Measurements from ENCODE around the gene IFT80. TPM values are rescaled to one million over a fixed set of nuclear protein-coding genes. Genes with fewer than 3 reads are reported as not detected.
"Not testable (repeated sequence)": the region's sequence is repeated elsewhere in the genome, so short reads cannot be mapped to it uniquely, and the experiment has no call there.

Gene IFT80
- total RNA-seq, 6 experiments from 2014 or later: 6.7 to 13.7 (median 8.5) TPM

DNA sequence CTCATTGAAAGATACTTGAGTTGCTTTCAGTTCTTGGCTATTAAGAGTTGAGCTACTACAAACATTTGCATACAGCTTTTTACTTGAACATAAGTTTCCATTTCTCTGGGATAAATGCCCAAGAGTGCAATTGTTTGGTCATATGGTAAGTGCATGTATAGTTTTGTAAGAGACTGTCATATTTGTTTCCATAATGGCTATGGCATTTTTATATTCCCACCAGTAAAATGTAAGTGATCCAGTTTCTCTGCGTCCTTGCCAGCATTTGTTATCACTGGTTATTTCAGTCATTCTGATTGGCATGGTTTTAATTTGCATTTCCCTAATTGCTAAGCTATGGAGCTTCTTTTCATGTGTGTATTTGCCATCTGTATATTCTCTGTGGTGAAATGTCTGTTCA is 151.3 kb downstream of the IFT80 start:
- Histone ChIP-seq H3K4me1 (no peaks in the 10 kb centered on the region), H3K27ac (no peak overlapping the region), H3K27me3 (no peaks in the 10 kb centered on the region), H3K9me3 (no peaks in the 10 kb centered on the region), H3K36me3 (no peaks in the 10 kb centered on the region), H3K4me3 (no peak overlapping the region)
- 75% methylated on average over 1 of the region's 1 CpG for WGBS (ENCODE audit: insufficient coverage, low coverage, low lambda C conversion rate, missing lambda C conversion rate)
- no peak for DNase-seq
- intact Hi-C loops (cut with DNase I): no loop called here
- ATAC-seq: no peak
- TF ChIP-seq, protein P1, sequence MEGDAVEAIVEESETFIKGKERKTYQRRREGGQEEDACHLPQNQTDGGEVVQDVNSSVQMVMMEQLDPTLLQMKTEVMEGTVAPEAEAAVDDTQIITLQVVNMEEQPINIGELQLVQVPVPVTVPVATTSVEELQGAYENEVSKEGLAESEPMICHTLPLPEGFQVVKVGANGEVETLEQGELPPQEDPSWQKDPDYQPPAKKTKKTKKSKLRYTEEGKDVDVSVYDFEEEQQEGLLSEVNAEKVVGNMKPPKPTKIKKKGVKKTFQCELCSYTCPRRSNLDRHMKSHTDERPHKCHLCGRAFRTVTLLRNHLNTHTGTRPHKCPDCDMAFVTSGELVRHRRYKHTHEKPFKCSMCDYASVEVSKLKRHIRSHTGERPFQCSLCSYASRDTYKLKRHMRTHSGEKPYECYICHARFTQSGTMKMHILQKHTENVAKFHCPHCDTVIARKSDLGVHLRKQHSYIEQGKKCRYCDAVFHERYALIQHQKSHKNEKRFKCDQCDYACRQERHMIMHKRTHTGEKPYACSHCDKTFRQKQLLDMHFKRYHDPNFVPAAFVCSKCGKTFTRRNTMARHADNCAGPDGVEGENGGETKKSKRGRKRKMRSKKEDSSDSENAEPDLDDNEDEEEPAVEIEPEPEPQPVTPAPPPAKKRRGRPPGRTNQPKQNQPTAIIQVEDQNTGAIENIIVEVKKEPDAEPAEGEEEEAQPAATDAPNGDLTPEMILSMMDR (IDR thresholded peaks at IDR 0.05): no peak
- TF ChIP-seq POLR2A (IDR thresholded peaks at IDR 0.05): no peak

GRCh38 chr3:160245261-160245800 is 153.7 kb downstream of the IFT80 start:
- H3K4me3 ChIP-seq: no peak overlapping the region
- TF ChIP-seq, protein P1 (IDR thresholded peaks at IDR 0.05): no peak
- no peak for TF ChIP-seq POLR2A (IDR thresholded peaks at IDR 0.05)
- no peaks in the 10 kb centered on the region for H3K9me3 ChIP-seq
- no peaks in the 10 kb centered on the region for H3K27me3 ChIP-seq
- WGBS (ENCODE audit: insufficient coverage, low coverage, low lambda C conversion rate, missing lambda C conversion rate): 92% methylated on average over 9 of the region's 9 CpGs
- DNase-seq (no peak), ATAC-seq (no peak)
- intact Hi-C loops (cut with DNase I): no loop called here
- H3K36me3 ChIP-seq: no peaks in the 10 kb centered on the region
- no peaks in the 10 kb centered on the region for H3K4me1 ChIP-seq
- no peak overlapping the region for H3K27ac ChIP-seq

- ATAC-seq; H3K4me3 ChIP-seq; H3K4me1 ChIP-seq; DNase-seq; intact Hi-C loops (cut with DNase I); H3K9me3 ChIP-seq; H3K36me3 ChIP-seq; H3K27me3 ChIP-seq; H3K27ac ChIP-seq: not testable (repeated sequence)
- whole genome bisulfite sequencing (ENCODE audit: insufficient coverage, low coverage, low lambda C conversion rate, missing lambda C conversion rate): 85% methylated on average over 6 of the region's 6 CpGs
Measured at GRCh38 chr3:160240719-160241118, 158.3 kb downstream of the IFT80 start.

- no peak overlapping the region for H3K27ac ChIP-seq
- ATAC-seq (no peak), DNase-seq (no peak)
- H3K4me3 ChIP-seq: no peak overlapping the region
- no peaks in the 10 kb centered on the region for H3K36me3 ChIP-seq
- WGBS (ENCODE audit: insufficient coverage, low coverage, low lambda C conversion rate, missing lambda C conversion rate): 36% methylated on average over 3 of the region's 3 CpGs
- H3K27me3 ChIP-seq: peaks cover 0 to 5% of the 10 kb centered on the region in 2 donors
- TF ChIP-seq, protein P1 (IDR thresholded peaks at IDR 0.05): no peak
- intact Hi-C loops (cut with DNase I): no loop called here
- no peaks in the 10 kb centered on the region for H3K4me1 ChIP-seq
- no peaks in the 10 kb centered on the region for H3K9me3 ChIP-seq
Measured at GRCh38 chr3:160232014-160232413, 167.0 kb downstream of the IFT80 start.

- Histone ChIP-seq H3K36me3 (no peaks in the 10 kb centered on the region), H3K27ac (no peak overlapping the region), H3K27me3 (peaks cover 0 to 8% of the 10 kb centered on the region in 2 donors), H3K4me3 (no peak overlapping the region), H3K9me3 (no peaks in the 10 kb centered on the region), H3K4me1 (peaks cover 0 to 17% (median 2%) of the 10 kb centered on the region in 4 donors)
- 51% methylated on average over 3 of the region's 3 CpGs for WGBS (ENCODE audit: insufficient coverage, low coverage, low lambda C conversion rate, missing lambda C conversion rate)
- ATAC-seq (no peak), DNase-seq (no peak)
- TF ChIP-seq, protein P1 (IDR thresholded peaks at IDR 0.05): no peak
- TF ChIP-seq POLR2A (IDR thresholded peaks at IDR 0.05): no peak
- intact Hi-C loops (cut with DNase I): no loop called here
Measured at GRCh38 chr3:160227419-160227818, 171.6 kb downstream of the IFT80 start.
